ENCODE results near the gene IQSEC1. TPM values are rescaled to one million over a fixed set of nuclear protein-coding genes. Genes with fewer than 3 reads are reported as not detected.

IQSEC1 gene
- total RNA-seq, 1 donor from 2014 or later: 41.7 TPM

DNA sequence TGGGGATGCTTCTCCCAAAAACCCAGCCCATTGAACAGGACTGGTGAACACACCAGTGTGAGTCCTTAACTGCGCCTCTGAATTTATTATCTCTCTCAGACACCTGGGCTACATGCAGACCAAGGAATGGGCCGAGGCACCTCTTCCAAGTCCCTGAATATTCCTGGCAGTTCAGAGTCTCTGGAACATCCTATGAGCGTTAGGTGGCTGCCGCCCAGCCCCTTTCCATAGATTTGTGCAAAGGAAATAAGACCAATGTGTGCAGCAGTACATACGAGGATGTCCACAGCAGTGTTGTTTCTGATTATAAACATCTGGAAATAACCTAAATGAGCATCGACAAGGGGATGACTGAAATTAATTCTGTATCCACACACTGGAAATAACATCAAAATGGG is 127.0 kb downstream of the IQSEC1 start:
- peaks cover 47% of the 10 kb centered on the region for H3K4me1 Mint-ChIP-seq
- TF ChIP-seq, protein P1, sequence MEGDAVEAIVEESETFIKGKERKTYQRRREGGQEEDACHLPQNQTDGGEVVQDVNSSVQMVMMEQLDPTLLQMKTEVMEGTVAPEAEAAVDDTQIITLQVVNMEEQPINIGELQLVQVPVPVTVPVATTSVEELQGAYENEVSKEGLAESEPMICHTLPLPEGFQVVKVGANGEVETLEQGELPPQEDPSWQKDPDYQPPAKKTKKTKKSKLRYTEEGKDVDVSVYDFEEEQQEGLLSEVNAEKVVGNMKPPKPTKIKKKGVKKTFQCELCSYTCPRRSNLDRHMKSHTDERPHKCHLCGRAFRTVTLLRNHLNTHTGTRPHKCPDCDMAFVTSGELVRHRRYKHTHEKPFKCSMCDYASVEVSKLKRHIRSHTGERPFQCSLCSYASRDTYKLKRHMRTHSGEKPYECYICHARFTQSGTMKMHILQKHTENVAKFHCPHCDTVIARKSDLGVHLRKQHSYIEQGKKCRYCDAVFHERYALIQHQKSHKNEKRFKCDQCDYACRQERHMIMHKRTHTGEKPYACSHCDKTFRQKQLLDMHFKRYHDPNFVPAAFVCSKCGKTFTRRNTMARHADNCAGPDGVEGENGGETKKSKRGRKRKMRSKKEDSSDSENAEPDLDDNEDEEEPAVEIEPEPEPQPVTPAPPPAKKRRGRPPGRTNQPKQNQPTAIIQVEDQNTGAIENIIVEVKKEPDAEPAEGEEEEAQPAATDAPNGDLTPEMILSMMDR (IDR thresholded peaks at IDR 0.05; ENCODE audit: unreplicated experiment): no peak
- H3K27me3 Mint-ChIP-seq (ENCODE audit: low read depth): no peaks in the 10 kb centered on the region
- H3K9me3 Mint-ChIP-seq: no peaks in the 10 kb centered on the region
- peak overlapping the region; percentile 77 for H3K27ac Mint-ChIP-seq
- no peak for DNase-seq (ENCODE audit: low spot score in 2 of 2, unreplicated experiment in 2 of 2)
- H3K4me3 Mint-ChIP-seq: no peak overlapping the region
- no peaks in the 10 kb centered on the region for H3K36me3 Mint-ChIP-seq

DNA sequence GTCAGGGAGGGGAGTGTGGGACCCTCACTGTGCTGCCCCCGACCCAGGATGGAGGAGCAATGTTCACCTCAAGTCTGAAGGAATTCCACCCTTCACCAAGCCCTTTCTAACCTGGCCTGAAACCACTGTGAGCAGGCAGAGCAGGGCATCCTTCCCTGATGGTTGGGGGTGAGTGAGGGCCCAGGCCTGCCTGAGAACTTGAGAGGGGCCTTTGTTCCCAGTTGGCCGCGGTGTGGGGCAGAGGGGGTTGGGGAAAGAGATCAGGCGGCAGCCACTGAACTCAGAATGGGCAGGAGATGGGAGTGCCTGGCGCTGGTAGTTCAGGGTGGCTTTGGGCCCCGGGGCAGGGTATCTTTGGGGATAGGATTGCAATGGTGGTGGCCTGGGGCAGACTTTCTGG is 128.4 kb downstream of the IQSEC1 start:
- TF ChIP-seq, protein P1 (IDR thresholded peaks at IDR 0.05; ENCODE audit: unreplicated experiment): no peak

DNA sequence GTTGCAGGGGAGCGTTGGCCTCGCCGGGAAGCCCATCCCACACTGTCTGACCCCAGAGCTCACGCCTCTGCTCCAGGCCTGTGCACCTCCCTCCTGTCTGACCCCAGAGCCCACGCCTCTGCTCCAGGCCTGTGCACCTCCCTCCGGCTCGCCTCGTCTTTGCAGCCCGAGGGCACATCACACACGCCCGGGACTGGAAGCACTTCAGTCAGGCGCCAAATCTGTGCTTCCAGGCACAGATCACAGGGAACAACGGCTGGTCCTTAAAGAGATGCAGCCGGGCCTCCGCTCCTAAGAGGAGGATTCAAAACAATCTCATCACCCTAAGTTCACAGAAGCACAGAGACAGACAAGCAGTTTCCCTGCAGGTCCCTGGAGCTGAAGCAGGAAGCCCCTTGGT is 128.8 kb downstream of the IQSEC1 start:
- H3K27me3 Mint-ChIP-seq (ENCODE audit: low read depth): no peaks in the 10 kb centered on the region
- TF ChIP-seq, protein P1 (IDR thresholded peaks at IDR 0.05; ENCODE audit: unreplicated experiment): no peak
- H3K4me1 Mint-ChIP-seq: peaks cover 47% of the 10 kb centered on the region
- H3K27ac Mint-ChIP-seq: peak overlapping the region; percentile 37
- peaks cover 3% of the 10 kb centered on the region for H3K36me3 Mint-ChIP-seq
- no peaks in the 10 kb centered on the region for H3K9me3 Mint-ChIP-seq
- DNase-seq (ENCODE audit: low spot score in 2 of 2, unreplicated experiment in 2 of 2): no peak
- no peak overlapping the region for H3K4me3 Mint-ChIP-seq

More for the DNA sequence above, 128.4 kb downstream of the IQSEC1 start:
- H3K4me1 Mint-ChIP-seq: peaks cover 47% of the 10 kb centered on the region
- no peak overlapping the region for H3K4me3 Mint-ChIP-seq
- peaks cover 1% of the 10 kb centered on the region for H3K36me3 Mint-ChIP-seq
- H3K27me3 Mint-ChIP-seq (ENCODE audit: low read depth): no peaks in the 10 kb centered on the region
- H3K9me3 Mint-ChIP-seq: no peaks in the 10 kb centered on the region
- H3K27ac Mint-ChIP-seq: peak overlapping the region; percentile 37
- DNase-seq (ENCODE audit: low spot score in 2 of 2, unreplicated experiment in 2 of 2): no peak

DNA sequence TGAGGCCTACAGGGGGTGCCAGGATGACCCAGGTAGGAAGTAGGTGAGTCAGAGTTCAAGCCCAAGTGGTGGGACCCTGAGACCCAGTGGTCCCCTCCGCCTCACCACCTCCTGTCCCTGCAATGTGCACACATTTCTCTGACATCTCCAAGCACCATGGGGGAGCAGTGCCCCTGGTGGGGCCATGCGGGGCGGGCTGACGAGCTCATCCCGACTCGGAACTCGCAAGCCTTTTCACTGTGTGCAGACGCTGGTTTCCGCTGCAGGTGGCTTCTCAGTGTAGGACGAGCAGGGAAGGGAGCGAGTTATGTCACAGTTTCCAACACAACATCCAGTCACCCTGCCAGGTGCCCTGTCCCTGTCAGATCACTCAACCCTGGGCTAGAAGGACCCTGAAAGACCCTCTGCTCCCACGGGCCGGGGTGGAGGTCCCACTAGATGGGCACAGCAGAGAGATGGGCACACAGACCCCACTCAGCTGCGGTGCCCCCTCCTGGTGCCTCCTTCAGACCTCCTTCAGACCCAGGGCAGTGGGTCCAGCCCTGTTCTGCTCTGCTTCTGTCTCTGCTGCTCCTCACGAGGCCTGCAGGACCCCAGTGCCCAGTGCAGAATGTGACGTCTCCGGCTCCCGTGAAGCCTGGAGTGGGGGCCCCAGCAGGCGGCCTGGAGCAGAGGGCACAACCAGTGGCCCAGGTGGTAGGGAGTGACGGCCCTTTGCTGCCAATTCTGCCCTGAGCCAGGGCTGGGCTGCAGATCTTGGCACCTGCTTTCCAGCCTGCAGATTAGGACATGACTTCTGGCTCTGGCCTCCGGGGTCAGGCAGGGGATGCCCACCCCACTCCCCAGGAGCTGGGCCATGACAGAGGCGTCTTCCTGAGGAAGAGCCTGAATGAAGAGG is 129.9 kb downstream of the IQSEC1 start:
- Mint-ChIP-seq H3K36me3 (peaks cover 3% of the 10 kb centered on the region), H3K27me3 (ENCODE audit: low read depth) (no peaks in the 10 kb centered on the region), H3K4me3 (no peak overlapping the region), H3K4me1 (peaks cover 40% of the 10 kb centered on the region), H3K27ac (no peak overlapping the region), H3K9me3 (no peaks in the 10 kb centered on the region)
- TF ChIP-seq, protein P1 (IDR thresholded peaks at IDR 0.05; ENCODE audit: unreplicated experiment): no peak
- DNase-seq (ENCODE audit: low spot score in 2 of 2, unreplicated experiment in 2 of 2): no peak

DNA sequence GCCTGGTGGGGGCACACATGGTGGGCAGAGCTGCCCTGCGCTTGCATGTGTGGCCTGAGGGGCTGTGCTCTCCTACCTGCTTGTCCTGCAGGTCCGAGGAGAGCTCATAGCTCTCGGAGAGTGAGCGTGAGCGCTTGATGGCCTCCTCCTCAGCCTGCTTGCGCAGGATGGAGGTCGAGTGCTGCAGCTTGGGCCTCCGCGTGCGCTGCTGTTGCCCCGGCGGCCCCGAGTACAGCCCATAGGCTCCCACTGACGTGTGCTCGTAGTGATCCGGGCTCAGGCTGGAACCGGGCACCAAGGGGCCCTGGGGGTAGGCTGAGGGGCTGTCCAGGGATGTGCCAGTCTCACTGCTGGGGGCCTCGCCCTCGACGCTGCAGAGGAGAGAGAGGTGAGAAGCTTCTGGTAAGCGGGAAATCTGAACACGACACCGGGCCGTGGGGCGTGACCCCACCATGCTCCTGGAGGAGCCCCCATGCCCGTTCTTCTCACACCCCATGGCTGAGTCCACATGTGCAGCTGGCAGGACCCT is 131.7 kb downstream of the IQSEC1 start:
- H3K27me3 Mint-ChIP-seq (ENCODE audit: low read depth): no peaks in the 10 kb centered on the region
- peaks cover 23% of the 10 kb centered on the region for H3K4me1 Mint-ChIP-seq
- peaks cover 3% of the 10 kb centered on the region for H3K36me3 Mint-ChIP-seq
- no peak overlapping the region for H3K27ac Mint-ChIP-seq
- H3K4me3 Mint-ChIP-seq: no peak overlapping the region
- TF ChIP-seq, protein P1 (IDR thresholded peaks at IDR 0.05; ENCODE audit: unreplicated experiment): no peak
- DNase-seq (ENCODE audit: low spot score in 2 of 2, unreplicated experiment in 2 of 2): no peak
- H3K9me3 Mint-ChIP-seq: no peaks in the 10 kb centered on the region

Data from mesothelial cell of epicardium (in vitro differentiated cells).